GM18519 (cell line): ENCODE measurements around the gene GRK5.

Source experiments
- ATAC-seq: cut with Tn5 transposase; IDR thresholded peaks from one replicate; pipeline ENCODE4 v1.9.1; 2021; ENCODE audit warnings: mild to moderate bottlenecking, moderate library complexity; ENCODE audit not compliant: unreplicated experiment, low FRiP score

Gene GRK5

DNA sequence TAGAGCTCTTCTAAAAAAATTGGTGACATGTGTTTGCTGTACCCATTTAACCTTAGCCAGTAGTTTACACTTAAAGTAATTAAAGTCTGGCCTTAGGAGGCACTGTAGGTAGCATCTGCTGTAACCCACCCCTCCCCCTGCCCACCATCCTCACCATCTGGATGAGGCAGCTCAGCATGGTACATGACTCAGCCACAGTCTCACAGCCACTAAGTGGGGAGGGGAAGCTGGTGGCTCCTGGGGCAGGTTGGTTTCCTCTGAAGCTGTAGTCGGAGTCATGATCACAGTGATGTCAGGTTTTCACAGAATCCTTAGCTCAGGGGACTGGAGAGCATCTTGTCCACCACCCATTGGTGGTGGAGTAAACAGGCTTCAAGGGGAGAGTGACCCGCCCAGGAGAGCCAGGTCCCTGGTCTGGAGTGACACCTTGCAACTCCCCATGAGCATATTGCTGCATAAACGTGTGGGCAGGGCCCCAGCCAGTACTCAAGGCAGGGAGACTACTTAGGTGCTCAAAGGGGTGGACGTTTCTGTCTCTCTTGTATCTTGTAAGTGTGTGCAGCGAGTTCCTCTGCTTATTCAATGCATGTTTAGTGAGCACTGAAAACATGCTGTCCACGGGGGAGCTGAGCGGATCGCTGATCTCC lies 125.9 kb downstream of the GRK5 start:
- no peak for ATAC-seq

DNA sequence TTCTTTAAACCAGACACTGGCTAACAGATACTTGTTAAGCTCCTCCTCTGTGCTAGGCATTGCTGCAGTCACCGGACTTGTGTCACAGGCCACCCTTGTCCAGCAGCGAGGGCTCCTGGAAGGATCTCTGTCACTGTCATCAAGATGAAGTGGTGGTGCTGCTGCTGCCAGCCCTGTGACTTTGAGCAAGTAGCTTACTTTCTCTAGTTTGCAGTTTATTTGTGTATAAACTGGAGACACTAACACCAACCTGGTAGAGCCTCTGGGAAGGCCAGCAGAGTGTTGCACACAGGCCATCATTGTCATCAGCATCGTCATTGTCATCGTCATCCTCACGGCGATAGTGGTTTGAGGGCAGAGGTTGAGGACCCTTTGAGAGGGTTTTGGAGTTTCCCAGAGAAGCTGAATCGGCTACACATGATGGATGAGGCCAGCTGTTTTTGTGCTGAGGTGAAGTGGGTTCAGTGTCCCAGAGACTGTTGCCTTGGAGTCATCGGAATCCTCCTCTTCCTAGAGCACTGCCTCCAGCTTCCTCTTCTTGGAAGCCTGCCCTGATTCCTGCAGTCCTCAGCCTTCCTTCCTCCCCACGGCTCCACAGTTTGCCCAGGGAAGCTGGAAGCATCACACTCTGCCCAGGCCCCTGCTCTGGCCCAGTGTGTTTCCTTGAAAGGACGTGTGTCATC lies 128.4 kb downstream of the GRK5 start:
- no peak for ATAC-seq

DNA sequence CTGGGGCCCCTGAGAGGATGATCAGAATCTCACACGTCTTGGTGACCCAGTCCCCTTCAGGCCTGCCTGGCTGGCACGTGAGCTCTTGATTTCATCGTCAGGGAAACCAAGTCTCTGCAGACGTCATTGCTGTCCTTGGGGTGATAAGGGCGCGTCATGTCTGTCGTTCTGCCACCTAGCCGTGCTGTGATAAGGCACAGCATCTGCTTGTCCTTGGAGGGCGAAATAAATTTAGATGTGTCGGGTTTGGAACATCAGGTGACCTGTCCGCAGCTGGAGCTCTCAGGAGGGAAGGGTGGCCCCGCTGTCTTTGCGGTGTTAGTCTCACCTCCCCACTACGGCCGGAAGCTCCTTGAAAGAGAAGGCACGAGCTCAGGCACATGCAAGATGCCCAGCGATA lies 129.2 kb downstream of the GRK5 start:
- ATAC-seq: no peak

DNA sequence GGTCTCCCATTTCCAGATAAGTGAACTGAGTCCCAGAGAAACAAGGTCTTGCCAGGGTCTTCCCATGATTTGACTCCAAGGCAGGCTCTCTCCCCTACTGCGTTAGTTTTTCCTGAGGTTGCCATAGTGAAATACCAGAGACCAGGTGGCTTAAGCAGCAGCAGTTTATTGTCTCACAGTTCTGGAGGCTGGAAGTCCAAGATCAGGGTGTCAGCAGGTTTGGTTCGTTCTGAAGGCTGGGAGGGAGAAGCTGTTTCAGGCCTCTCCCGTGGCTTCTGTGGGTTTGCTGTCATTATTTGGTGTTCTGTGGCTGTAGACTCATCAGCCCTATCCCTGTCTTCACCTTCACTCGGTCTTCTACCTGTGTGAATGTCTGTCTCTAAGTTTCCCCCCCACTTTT lies 129.9 kb downstream of the GRK5 start:
- ATAC-seq: no peak

DNA sequence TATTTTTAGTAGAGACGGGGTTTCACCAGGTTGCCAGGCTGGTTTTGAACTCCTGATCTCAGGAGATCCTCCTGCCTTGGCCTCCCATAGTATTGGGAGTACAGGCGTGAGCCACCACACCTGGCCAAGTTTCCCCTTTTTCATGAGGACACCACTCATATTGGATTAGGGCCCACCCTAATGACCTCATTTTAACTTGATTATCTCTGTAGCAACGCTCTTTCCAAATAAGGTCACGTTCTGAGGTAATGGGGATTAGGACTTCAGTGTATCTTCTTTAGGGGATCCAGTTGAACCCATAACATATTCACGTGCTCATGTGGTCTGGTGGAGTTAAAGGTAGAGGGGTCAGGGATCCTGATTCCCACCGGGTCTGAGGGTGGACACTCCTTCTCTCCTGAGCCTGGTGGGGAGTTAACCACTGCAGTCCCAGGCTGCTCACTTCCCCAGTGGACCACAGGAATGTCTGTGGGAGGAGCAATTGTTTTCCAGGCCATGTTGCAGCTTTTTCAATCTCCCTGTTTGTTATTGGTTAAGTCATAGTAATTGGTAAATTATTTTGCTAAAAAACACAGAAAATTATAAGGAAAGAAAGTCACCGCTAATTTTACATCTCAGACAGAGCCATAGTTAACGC lies 130.5 kb downstream of the GRK5 start:
- no peak for ATAC-seq

DNA sequence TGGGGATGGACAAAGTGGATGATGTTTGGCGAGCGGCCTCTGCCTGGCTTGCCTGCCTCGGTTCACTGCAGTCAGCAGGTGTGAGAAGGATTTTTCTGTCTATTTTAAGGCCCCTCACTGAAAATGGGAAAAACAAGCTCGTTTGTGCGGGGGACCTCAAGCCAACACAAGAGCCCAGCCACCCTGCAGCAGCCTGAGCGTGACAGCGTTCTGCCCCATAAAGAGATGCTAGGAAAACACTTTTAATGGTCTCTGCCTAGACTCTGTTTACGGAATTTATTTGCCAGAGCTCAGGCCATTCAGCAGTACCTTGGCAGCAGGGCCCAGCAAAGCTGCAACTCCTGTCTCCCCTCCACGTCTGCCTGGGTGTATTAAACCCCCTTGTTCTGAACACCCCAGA lies 131.7 kb downstream of the GRK5 start:
- no peak for ATAC-seq

- no peak for ATAC-seq
Observed at GRCh38 chr10:119340893-119341458, 133.6 kb downstream of the GRK5 start.

- ATAC-seq: no peak
Observed at GRCh38 chr10:119341459-119342301, 134.3 kb downstream of the GRK5 start.

DNA sequence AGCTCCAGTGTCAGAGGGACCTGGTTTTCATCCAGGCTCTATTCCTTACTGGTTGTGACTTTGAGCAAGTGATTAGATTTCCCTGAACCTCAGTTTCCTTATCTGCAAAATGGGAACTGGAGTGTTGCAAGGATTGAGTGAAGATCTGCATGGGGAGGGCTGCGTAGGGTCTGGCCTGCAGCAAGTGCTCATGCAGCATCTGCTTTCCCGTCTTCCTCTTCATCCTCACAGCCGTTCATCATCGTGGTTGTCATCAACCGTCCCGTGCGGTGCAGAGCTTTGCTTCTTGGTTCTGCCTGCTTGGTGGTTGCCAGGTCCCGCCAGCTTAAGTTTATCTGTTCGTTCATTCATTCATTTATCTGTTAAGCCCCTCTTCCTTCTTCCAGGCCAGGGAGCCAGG lies 135.0 kb downstream of the GRK5 start:
- no peak for ATAC-seq

DNA sequence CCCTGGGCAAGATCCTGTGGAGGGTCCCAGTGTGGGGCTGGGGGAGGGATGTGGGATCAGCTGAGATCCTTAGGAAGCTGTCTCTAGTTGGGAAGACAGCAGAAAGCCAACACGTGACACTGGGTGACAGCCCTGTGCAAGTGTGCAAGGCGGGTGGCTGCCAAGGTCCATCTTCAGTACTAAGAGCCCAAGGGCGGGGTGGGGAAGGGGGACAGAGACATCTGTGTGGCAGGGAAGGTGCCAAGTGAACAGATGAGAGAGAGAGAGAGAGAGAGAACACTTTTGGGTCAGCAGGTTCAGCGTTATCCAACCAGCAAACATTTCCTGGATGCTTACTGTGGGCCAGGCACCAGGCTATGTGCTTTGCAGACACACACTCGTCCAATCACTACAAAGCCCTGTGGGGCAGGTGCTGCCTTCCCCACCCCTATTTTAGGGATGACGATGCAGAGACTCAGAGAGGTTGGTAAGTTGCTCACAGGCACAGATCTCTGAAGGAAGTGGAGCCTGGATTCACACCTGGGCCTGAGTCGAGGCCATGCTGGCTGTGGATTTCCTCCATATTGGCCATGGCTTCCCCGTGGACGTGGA lies 135.7 kb downstream of the GRK5 start:
- ATAC-seq: no peak

GRCh38 chr10:119344381-119344780 lies 137.0 kb downstream of the GRK5 start:
- ATAC-seq: no peak

DNA sequence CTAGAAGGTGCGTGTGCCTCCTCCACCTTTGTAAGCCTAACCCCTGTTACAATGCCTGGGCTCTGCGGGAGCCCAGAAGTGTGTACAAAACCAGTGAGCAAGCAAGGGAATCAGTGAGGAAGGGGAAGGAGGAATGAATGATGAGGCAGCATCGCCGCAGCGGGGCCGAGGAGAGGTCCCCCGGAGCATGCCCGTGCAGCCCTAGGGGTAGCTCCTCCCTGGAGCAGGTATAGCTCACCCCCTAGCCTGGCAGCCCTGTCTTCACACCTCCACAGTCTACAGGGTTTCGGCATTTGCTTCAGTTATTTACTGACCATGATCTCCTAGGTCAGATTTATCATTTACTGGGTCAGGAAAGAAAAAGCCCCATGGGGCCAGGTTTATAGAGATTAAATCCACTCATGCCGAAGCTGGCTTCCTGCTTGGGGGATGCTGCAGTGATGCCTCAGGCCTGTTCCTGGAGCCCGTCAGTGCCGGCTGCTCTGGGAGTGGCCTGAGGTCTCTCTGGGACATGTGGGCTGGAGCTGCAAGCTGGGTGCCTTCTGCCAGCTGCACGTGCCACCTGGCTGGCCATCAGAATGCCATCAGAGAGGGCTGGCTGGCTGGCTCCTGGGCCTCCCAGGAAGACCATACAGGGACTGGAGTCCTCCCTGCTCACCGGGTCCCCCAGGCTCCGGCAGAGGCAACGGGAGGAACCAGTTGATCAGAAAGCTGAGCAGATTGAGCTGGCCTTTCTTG lies 138.9 kb downstream of the GRK5 start:
- ATAC-seq: no peak

DNA sequence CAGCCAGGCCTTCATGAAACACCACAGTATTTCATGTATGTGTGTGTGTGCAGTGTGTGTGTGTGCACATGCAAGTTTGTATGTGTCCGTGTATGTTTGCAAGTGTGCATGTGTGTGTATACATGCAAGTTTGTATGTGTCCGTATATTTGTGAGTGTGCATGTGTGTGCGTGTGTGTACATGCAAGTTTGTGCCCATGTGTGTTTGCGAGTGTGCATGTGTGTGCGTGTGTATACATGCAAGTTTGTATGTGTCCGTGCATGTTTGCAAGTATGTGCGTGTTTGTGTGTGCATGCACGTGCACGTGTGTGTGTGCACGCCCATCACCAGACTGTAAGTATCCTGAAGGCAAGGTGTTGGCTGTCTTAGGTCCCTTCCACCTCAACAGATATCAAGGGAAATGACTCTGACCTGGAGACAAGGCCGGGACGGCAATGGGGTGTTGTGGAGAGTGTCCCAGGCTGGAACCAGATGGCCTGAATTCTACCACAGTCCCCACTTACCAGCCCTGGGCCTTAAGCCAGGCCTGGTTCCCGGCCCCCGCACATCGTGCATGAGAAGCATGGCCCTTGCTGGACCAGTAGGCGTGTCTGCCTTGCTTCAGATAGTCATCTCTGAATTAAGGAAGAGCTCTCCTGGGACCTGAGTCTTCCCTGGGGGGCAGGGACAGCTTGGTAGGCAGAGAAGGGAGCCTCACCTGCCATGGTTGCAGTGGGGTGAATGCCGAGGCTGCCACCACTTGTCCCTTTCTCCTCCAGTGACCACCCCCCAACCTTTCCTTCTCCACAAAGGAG lies 140.0 kb downstream of the GRK5 start:
- ATAC-seq: no peak

- no peak for ATAC-seq
Observed at GRCh38 chr10:119348106-119348505, 140.7 kb downstream of the GRK5 start.

- no peak for ATAC-seq
Observed at GRCh38 chr10:119348516-119349240, 141.3 kb downstream of the GRK5 start.

DNA sequence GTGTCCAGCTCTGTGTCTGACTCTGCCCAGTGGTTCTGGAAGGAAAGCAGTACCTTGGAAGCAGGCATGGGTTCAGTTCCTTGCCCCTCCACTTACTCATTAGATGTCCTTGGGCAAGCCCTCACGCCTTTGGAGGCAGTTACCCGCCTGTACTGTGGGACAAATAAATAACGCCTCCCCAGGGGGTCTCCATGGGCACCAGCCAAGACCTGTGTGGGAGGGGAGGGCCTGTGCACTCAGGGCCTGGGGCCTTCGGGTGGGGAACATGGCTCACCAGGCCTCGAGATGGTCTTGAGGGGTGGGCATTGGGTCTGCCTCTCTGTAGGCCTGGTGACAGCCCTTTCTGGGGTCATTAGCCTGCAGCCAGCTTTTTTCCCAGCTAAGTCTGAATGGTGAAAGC lies 142.0 kb downstream of the GRK5 start:
- ATAC-seq: no peak

- ATAC-seq: no peak
Observed at GRCh38 chr10:119349937-119350501, 142.6 kb downstream of the GRK5 start.

DNA sequence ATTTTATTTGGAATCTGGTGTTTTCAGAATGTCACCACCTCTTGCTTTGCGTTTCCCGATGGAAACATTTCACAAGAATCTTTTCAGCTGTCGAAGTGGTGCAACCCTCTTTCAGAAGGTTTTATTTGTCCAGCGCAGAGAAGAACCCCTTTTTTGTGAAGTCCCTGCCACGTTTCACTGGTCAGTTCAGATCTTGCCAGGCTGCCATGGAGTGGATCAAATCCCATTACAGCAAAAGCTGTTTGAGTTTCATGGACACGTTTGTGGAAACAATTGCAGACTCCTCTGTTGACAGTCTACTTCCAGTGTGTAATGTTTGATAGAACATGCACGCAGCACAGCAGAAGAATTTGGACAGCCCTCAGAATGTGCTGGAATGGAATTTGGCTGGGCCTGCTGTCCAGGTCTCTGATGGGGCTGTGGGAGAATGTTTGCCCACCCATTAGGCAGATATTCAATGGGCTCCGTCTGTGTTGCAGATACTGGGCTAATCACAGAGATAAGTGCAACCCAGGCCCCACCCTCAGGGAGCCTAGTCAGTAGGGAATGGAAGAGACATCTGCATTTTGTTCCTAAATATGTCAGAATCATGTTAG lies 143.2 kb downstream of the GRK5 start:
- ATAC-seq: no peak
